Measurements from ENCODE around the gene COX6B2.

DNA sequence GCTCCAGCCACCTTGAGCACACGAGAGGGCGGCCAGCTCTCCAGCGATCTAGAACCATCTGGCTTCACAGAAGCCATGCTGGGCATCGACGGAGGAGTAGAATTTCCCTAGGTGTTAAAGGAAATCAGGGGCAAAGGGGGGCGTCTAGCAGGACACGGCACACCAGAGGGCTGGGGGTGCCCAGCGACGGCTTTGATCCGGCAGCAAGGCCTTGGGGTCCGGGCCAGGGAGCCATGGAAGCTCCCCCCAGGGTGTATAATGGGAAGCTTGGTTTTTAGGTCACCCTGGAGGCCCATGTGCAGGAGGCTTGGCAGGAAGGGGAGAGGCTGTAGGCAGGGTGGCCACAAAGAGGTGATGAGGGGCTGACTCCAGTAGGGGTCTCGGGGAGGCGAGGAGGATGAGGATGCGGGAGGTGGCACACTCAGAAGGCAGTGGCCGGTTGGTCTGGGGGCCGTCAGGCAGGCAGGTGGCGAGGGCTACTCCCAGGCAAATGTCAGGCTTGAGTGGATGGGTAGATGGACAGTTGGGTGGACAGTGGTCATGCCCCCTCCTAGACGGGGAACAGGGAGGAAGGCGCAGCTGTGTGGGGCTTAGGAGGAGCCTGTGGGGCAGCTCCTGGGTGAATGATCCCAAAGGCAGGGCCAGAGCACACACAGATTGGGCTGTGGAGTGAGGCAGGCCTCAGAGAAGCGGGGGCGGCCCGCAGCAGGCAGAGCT, 9.3 kb downstream of the COX6B2 start:
- TF ChIP-seq, protein P1, sequence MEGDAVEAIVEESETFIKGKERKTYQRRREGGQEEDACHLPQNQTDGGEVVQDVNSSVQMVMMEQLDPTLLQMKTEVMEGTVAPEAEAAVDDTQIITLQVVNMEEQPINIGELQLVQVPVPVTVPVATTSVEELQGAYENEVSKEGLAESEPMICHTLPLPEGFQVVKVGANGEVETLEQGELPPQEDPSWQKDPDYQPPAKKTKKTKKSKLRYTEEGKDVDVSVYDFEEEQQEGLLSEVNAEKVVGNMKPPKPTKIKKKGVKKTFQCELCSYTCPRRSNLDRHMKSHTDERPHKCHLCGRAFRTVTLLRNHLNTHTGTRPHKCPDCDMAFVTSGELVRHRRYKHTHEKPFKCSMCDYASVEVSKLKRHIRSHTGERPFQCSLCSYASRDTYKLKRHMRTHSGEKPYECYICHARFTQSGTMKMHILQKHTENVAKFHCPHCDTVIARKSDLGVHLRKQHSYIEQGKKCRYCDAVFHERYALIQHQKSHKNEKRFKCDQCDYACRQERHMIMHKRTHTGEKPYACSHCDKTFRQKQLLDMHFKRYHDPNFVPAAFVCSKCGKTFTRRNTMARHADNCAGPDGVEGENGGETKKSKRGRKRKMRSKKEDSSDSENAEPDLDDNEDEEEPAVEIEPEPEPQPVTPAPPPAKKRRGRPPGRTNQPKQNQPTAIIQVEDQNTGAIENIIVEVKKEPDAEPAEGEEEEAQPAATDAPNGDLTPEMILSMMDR (IDR thresholded peaks at IDR 0.05) = no peak
- no peak for TF ChIP-seq POLR2AphosphoS5 (IDR thresholded peaks at IDR 0.05)
